Activated effector memory CD4-positive, alpha-beta T cell treated with Interleukin-2 at 50 U/mL for 16 hours (primary cell): ENCODE data around the gene RNASE2.
"Not testable (repeated sequence)": the region's sequence is repeated elsewhere in the genome, so short reads cannot be mapped to it uniquely, and the experiment has no call there.

Source experiments
- DNase-seq: peaks from one replicate; pipeline ENCODE4 v3.0.0-alpha.2; 2020

Gene RNASE2

DNA sequence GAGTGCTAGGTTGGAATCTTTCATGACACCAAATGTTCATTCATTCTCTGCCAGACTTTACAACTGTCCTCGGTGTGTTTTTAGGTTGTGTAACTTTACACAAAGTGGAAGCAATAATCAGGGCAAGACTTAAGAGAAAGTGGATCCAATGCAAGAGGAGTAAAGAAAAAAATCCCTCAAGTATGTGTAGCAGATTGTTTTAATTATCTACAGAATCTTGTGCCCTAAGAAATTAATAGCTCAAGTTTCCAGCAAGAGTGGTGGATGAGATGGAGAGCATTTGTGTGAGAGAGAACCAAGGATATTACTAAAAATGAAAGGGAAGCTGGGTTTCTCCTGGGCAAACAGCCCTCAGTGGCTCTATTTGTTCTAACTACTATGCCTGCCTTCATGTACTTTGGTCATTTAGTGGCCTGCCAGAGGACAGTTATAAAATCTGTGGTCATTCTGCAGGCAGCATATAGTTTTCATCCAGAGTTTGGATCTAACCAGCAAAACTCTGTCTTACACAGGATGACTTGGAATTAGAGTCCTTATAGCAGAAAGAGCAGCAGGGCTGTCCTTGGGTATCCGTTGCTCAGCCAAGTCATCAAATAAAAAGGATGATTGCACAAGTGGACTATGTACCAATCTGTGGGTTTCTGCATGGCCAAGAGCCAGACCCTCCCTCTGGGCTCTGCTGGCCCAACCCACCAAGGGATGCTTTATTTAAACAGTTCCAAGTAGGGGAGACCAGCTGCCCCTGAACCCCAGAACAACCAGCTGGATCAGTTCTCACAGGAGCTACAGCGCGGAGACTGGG, at the start of gene RNASE2:
TSS of gene RNASE2 (plus strand) at position 752 of the 802 bp plus-strand sequence. CDS start 285 bp downstream, outside the sequence.
- not testable (repeated sequence) for DNase-seq

- DNase-seq: no peak
Measured at GRCh38 chr14:20905676-20906075, 49.6 kb upstream of the RNASE2 start.

- DNase-seq: no peak
Measured at GRCh38 chr14:20907214-20907613, 48.1 kb upstream of the RNASE2 start.

DNA sequence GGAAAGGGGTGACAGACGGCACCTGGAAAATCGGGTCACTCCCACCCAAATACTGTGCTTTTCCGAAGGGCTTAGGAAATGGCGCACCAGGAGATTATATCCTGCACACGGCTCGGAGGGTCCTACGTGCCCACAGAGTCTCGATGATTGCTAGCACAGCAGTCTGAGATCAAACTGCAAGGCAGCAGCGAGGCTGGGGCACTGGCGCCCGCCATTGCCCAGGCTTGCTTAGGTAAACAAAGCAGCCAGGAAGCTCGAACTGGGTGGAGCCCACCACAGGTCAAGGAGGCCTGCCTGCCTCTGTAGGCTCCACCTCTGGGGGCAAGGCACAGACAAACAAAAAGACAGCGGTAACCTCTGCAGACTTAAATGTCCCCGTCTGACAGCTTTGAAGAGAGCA, 44.5 kb upstream of the RNASE2 start:
- not testable (repeated sequence) for DNase-seq

- DNase-seq: not testable (repeated sequence)
Measured at GRCh38 chr14:20919038-20919756, 36.1 kb upstream of the RNASE2 start.

DNA sequence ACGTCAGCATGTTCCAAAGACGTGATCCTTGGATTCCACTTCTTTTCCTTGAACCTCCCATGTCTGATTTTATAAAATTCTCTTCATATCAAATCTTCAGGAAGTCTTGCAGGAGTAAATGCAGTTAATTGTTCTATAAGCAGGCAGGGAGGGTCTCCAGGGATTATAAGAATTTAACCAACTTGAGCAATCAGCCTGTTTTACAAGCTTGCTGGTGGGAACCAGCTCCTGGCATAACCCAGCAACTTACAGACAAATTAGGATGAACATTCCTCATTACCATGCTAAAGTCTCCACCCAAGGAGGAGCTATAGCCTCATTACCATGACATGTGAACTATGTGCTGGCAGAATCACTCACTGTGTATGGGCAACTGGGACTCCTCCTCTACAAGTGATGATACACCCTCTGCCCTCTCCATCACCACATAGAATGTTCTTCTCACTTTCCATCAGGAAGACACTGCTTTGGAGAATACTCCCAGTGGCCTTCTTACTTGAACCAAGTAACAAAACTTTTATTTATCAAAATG, 31.5 kb upstream of the RNASE2 start:
- DNase-seq: not testable (repeated sequence)

DNA sequence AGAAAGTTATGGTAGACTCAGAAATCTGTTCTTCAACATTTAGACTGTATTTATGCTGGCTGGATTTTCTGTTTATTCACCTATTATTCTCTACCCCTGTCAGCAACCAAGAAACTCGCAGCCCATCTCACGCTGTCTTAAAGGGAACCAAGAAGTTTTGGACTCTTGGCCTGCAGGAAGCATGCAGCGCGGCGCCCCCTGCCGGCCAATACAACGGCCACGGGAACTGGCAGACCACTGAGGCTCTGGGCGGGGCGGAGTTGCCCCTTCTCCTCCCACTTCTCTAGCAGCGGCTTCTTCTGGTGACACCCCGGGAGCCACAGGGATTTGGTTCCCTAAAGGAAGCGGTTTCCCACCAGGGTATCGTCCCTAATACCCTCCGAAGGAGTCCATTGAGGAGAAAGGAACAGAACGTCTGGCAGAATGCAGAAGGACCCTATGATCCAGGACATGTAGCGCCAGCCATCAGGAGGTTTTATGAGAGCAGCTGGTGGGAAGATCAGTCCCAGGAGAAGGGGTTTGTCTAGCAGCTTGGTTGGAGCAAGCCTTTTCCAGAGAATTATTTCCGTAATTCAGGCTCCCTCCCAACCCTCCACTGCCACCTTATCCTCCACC, 21.0 kb upstream of the RNASE2 start:
- DNase-seq: no peak

- no peak for DNase-seq
Measured at GRCh38 chr14:20935303-20935984, 19.8 kb upstream of the RNASE2 start.

GRCh38 chr14:20945146-20945545, 10.1 kb upstream of the RNASE2 start:
- not testable (repeated sequence) for DNase-seq

DNA sequence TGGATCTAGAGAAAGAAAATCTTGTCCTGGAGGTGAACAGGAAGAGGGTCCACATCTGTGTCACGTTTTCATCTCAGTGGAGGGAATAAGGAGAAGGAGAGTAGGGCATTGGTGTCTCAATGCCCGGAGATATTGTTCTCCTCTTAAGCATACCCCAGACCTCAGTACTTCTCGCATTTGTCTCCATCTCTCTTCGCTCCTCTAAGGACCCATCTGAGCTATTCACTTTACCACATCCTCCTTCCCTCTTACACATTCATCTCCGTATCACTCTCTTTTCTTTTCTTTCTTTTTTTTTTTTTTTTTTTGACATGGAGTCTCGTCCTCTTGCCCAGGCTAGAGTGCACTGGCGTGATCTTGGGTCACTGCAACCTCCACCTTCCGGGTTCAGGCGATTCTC, 8.6 kb upstream of the RNASE2 start:
- not testable (repeated sequence) for DNase-seq

DNA sequence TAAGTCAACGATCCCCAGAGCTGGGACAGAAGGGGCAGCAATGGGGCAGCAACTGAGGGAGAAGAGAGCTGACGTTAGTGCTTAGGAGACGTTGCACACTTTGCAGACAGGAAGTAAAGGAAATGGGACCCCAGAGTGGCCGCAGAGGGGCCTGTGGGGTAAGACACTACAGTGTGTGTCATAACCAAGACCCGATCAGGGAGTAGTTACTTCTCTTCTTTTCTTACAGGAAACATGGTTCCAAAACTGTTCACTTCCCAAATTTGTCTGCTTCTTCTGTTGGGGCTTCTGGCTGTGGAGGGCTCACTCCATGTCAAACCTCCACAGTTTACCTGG, 219 bp downstream of the RNASE2 start:
- DNase-seq: not testable (repeated sequence)

DNA sequence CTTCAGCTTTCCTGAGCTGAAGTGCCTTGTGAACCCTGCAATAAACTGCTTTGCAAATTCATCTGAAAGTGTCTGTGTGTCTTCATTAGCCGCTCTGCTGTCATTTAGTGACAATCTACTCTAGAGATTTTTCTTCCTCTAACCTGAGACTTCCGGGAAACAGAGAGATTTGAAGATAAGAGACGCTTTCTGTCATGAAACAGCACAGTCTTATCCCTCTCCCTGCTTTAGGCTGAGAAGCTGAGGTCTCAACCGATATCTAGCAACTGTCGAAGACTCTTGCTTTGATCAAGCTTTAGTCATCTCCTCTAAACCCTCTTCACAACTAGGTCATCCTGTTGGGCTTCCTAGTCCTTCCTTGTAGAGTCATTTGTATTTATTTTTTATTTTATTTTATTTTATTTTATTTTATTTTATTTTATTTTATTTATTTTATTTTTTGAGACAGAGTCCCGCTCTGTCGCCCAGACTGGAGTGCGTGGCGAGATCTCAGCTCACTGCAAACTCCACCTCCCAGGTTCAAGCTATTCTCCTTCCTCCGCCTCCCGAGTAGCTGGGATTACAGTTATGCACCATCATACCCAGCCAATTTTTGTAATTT, 1.2 kb downstream of the RNASE2 start:
- no peak for DNase-seq

- not testable (repeated sequence) for DNase-seq
Measured at GRCh38 chr14:20958946-20959345, 3.7 kb downstream of the RNASE2 start.

- no peak for DNase-seq
Measured at GRCh38 chr14:20969336-20969735, 14.0 kb downstream of the RNASE2 start.

DNA sequence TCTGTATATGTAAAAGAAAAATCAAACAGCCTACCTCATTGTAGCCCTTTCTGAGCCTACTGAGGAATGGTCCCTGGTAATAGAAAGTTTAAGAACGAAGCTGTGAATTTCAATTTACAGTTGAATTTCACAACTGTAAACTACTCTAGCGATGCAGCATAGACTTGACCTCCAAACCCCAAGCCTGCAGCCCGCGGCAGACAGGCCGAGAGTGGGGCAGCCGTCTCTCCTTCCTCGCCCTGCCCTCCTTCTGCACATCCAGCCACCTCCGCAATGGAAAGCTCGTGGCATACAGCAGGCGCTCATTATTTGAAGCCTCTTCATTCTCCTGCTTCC, 15.3 kb downstream of the RNASE2 start:
- no peak for DNase-seq

- peak; percentile 65 for DNase-seq
Measured at GRCh38 chr14:20970983-20971704, 15.9 kb downstream of the RNASE2 start.

- DNase-seq: no peak
Measured at GRCh38 chr14:20971705-20972021, 16.4 kb downstream of the RNASE2 start.

- no peak for DNase-seq
Measured at GRCh38 chr14:20973501-20973900, 18.2 kb downstream of the RNASE2 start.

- DNase-seq: no peak
Measured at GRCh38 chr14:20976291-20976690, 21.0 kb downstream of the RNASE2 start.

DNA sequence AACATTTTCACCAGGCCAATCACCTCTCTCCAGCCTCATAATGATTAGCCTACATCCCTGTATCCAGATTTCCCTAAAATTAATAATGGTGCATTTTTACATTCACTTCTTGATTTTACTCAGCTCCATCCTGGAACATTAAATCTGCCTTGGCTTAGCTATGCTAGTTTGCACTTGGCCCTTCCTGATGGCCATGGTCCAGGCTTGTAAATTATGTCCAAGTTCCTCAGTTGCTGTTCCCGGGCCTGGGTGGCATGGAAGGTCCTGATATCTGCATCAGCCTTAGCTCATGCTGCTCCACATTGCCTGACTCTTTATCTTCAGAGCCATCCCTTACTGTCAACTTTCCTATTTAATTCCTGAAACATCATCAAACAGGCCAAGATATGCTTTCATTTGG, 23.4 kb downstream of the RNASE2 start:
- no peak for DNase-seq

DNA sequence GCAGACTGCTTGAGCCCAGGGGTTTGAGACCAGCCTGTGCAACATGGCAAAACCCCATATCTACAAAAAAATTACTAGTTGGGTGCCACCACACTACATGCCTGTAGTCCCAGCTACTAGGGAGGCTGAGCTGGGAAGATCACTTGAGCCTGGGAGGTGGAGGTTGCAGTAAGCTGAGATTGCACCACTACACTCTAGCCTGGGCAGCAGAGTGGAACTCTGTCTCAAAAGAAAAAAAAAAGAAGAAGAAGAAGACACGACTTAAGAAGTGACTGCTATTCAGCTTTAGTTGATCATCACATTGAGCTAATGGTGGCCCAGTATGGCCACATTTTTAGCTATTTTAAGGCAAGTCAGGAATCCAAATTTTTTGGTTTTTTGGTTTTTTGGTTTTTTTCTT, 25.6 kb downstream of the RNASE2 start:
- DNase-seq: no peak
